Measurements from ENCODE around the gene PPT2.
"Not testable (repeated sequence)": the region's sequence is repeated elsewhere in the genome, so short reads cannot be mapped to it uniquely, and the experiment has no call there.

The PPT2 gene

DNA sequence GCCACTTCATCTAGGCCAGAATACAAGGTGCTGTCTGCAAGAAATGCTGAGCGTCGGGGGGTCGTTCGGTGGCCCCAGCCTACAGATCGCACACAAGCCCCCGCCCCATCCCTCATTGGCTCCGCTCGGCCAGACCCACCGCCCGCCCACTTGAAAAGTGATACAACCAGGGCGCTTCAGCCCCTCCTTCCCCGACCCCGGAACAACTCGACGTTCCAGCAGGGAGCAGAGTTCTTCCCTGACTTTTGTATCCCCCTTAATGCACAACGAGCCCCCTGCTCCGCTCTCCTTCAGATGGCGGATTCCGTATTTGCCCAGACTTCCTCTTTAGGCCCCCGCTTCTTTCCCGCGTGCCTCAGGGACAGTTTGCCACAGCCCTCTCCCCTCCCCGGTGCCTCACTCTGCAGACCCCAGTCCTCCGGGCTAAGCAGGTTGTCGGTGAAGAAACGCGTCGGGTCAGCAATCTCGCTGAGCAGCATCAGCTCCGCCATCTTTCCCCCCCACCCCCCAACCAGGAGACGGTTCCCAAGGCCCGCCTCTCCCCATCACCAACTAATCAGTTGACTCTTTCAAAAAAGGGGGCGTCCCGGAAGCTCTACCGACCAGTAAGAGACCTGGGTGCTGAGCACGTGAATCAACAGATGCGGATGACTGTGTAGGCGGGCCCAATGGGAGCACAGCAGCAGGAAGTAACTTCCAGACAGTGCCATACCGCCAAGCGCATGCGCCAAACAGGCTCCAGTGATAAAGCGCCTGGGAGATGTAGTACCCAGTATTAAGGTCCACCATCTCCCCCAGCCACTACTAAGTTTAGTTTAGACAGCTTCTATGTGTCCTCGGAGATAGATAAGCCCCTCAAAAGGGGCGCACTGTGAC, 26.0 kb upstream of the PPT2 start, which contains the start of gene ATF6B:
TSS of gene ATF6B (minus strand) at position 530 of the 876 bp plus-strand sequence. CDS start at position 491, 39 bp downstream.
- no peak for DNase-seq

DNA sequence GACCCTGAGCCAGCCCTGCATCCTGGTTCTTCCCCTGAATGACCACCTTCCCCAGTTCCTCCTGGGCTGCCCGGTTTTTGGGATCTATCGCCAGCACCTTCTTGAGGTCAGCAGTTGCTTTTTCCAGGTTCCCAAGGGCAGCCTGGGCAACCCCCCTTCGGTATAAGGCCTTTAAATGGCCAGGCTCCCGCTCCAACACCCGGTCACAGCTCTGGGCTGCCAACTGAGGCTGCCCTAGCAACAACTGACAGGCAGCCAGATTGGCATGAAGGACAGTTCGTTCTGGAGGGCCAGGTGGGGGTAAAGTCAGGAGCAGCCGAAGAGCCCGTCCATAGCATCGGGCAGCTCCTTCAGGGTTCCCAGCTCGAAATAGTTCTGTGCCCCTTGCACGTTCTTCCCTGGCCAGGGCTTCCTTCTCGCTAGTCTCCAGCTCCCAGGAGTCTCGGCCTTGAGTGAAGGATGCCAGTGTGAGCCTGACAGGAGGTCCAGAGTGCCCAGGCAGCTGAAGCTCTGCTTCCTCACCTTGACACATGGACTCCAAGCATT, 25.1 kb upstream of the PPT2 start:
- no peak for DNase-seq

DNA sequence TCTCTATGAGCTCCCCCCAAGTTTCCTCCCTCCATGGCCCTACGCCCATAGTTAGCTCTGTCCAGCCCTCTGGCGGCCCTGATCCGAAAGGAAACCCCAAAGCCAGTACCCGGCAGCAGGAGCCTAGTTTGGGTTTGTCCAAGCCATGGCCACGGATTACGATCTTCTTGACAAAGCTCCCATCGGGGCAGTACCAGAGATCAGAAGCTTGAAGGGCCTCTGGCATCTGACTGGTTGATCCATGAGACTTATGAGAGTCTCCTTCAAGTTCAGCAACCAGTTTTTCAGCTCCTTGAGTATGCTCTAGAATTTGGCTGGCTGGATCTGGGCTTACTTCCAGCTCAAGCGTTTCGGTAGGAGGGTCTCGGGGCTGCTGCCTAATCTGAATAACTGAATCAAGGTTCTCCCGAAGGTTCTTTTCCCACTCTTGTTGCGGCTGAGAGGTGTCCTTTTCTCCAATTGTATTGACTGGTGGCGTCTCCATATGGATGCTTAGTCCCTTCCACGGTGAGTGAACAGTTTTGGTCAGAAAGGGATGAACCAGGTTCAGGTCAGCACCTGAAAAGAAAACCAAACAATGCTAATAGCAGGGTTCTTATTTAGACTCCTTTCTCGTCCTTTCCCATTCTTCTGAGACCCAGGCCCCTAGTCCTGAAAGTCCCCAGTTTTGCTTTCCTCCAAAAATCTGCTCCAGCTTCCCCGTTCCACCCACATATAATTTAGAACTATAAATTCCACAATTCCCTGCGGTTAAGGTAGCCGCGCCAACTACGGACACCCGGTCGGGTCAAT, 24.4 kb upstream of the PPT2 start:
- no peak for DNase-seq

DNA sequence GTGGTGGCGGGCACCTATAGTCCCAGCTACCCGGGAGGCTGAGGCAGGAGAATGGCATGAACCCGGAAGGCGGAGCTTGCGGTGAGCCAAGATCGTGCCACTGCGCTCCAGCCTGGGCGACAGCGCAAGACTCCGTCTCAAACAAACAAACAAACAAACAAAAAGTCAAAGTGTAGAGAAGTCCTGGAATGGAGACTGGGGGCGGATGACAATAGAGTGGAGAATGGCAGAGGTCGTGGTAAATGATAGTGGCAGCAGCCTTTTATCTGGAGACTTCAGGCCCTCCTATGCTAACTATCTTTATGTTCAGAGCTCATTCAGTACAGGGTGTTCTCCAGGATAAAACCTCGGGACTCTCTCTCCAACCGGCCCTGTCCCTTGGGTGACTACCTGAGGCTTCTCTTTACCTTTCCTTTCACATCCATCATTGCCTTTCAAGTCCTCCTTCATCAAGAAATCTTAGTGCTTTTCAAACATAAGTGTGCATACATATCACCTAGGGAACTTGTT, 22.4 kb upstream of the PPT2 start:
- DNase-seq: no peak

GRCh38 chr6:32132110-32132509, 21.8 kb upstream of the PPT2 start:
- DNase-seq: no peak

- DNase-seq: no peak
Measured at GRCh38 chr6:32133786-32134185, 20.2 kb upstream of the PPT2 start.

GRCh38 chr6:32137454-32137853, 16.5 kb upstream of the PPT2 start:
- DNase-seq: no peak

- DNase-seq: no peak
Measured at GRCh38 chr6:32139590-32139989, 14.4 kb upstream of the PPT2 start.

DNA sequence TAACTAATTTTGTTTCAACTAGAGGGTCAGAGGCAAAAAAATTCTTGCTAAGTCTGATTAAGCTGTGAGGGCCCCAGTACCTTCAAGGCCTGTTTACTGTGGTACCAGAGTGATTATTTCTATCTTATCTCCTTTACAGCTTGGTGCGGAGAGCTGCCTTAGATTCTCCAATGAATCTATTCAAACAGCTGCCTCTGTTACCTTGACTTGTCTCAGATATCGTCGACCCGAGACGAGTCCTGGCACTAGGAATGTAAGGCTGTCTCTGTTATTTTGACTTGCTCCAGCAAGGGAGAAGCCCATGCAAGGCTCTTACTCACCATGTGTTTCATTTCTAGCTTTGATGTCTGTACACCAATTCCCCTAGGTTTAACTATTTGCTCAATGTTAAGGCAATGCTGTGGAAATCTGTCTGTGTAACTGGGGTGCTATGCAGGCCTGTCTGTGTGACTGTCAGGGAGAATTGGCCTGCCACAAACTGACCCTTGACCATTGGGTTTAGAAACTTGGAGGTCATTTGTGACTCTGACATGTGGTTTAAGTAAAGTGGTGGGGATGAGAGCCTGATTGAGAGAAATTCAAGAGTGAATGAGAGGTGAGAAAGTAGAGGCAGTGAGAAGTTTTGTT, 13.4 kb upstream of the PPT2 start:
- DNase-seq: no peak

DNA sequence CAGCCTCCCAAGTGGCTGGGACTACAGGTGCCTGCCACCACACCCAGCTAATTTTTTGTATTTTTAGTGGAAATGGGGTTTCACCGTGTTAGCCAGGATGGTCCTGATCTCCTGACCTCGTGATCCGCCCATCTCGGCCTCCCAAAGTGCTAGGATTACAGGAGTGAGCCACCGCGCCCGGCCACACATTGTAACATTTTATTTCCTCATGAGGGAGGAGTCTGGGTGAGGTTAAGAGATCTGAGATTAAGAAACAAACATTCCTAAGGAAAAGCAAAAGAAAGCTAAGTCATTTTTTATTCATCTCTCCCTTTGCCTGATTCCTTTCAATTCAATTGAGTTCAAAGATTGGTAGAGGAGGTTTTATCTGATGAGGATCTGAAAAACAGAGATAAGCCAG, 9.7 kb upstream of the PPT2 start:
- DNase-seq: not testable (repeated sequence)

DNA sequence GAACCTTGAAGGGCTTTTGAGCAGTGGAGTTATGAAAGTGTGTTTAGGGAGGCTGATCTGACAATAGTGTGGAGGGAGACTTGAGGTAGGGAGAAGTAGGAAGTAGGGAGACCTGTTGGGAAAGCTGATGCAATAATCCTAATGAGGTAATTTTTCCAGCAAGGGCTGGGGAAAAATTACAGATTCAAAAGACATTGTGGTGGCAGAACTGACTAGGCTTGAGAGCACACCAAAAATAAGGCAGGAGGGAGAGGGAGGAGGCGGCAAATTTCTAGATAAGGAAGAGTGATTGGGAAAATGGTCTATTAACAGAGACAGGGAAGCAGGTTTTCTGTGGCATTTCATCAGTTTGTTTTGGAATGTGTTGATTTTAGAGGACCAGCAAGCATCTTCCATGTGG, 7.7 kb upstream of the PPT2 start:
- no peak for DNase-seq

DNA sequence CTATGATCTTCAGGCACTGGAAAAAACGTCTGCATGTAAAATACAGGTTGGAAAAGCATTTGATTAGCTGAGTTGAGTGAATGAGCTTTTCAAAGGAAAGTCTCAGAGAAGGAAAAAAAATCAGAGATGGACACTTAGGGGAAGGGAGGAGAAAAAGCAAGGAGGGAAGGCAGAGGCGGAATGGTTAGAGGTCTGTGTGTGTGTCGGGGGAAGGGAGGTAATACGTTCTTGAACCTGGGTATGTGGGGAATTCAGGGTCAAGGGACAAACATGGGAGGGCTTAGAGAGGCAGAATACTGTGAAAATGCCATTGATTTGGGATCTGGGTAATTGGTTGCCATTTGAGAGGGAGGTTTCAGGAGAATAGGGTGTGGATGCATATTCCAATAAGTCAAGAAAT, 7.3 kb upstream of the PPT2 start:
- DNase-seq: no peak

GRCh38 chr6:32147401-32148132, 6.4 kb upstream of the PPT2 start:
- no peak for DNase-seq

DNA sequence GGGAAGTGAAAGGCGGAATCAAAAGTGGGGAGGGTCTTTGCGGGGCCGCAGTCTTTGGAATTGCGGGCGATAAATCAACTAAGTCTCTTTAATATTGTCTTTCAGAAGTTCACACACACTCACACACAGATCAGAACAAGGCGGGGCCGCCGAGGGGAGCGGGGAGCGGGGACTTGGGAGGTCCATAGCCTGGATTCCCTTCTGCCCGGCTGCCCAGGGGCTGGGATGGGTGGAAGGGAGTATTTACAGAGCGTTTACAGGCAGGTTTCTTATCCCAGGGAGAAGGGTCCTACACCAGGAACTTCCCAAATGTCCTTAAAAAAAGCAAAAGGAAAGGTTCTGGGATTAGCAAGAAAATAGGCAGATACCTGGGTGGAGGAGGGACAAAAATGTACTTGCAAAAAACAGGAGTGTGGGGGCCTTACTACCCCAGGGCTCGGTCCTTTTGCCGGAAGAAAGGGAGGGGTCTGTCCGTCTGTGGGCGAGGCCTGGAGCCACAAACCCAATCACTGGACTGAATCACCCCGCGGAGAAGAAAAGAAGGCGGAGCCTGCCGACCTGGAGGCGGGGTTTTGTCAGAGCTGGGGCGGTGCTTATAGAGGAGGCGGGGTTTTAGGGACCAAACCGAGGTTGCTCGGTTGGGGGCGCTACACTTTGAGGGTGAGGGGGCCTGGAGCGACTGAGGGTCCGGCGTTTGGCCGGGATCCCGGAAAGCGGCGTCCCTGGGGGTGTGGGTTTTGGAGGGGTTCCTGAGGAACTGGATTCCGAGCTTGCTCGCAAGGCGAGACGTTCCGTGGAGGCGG, 5.5 kb upstream of the PPT2 start:
- no peak for DNase-seq

DNA sequence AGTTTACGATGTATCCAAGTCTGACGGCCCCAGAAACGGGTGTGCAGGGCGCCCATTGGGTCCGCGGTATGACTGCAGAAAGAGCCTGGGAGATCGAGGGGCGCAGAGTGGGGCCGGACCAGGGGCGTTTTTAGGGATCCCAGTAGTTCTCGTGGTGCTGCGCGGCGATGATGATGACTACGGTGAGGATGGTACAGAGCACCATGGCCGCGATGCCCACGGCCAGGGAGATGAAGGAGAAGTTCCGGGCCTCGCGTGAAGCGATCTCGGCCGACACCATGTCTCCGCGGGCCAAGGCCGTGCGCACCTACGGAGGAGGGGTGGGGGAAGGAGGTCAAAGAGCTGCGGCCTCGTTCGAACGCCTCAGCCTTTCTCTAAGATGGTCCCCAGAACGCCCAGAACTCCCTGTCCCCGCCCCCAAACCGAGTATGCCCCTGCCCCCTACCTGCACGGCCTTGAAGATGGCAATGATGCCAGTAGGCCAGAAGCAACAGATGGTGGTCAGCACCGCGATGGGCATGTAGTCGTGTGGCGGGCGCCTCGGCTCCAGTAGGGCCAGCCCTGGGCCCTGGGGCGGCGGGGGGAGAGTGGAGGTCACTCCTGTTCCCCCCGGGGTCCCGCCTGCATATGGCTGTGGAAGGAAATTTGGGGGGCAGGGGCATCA, 4.7 kb upstream of the PPT2 start:
- no peak for DNase-seq

GRCh38 chr6:32149932-32150870, 3.7 kb upstream of the PPT2 start:
- no peak for DNase-seq

DNA sequence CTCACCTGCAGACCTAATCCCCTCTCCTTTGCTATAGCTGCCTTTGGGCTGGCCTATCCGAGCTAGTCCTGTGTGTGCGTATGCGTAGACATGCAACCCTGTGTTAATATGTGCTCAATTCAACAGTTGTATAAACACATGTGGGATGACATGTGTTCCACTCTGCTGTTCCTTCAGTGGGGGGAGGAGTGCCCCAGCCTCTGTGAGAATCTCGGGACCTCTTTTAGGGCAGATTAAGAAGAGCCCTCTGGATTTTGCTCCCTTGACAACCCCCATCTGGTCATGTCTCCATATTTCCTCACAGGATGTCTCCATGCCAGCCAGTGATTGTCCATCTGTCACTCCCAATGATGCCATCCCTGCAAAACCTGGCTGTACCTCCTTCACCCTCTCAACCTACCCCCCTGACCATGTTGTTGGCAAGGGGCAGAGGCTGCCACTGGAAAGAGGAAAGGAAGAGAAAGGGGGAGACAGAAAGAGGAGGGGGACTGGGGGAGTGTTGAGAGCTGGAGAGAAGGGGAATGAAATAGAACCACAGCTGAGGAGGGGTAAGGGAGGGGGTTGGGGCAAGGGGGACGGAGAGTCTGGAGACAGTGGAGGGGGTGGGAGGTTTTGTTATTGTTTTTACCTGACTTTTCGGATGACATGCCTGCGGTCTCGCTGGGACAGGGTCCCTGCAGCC, 2.6 kb upstream of the PPT2 start:
- DNase-seq: no peak

GRCh38 chr6:32151863-32152768, 1.8 kb upstream of the PPT2 start, which contains the start of gene PRRT1:
PRRT1 (minus strand) TSS chr6:32151939; CDS start chr6:32151827, 112 bp downstream.
- DNase-seq: no peak

Data from cortex of kidney (tissue), 1 donor.